Activated CD8-positive, alpha-beta memory T cell treated with anti-CD3 and anti-CD28 coated beads for 1 hour (primary cell): ENCODE data around the gene ZDHHC5.
A peak's percentile ranks its signal among the peaks of the same experiment; 100 is the strongest.

ENCODE experiments used
- DNase-seq, 2 donors: peaks; one replicate each; pipeline ENCODE4 v3.0.0-alpha.2; 2020; ENCODE audit warnings: low read depth in 1 of 2; ENCODE audit errors: extremely low read depth in 1 of 2

ZDHHC5 gene, protein sequence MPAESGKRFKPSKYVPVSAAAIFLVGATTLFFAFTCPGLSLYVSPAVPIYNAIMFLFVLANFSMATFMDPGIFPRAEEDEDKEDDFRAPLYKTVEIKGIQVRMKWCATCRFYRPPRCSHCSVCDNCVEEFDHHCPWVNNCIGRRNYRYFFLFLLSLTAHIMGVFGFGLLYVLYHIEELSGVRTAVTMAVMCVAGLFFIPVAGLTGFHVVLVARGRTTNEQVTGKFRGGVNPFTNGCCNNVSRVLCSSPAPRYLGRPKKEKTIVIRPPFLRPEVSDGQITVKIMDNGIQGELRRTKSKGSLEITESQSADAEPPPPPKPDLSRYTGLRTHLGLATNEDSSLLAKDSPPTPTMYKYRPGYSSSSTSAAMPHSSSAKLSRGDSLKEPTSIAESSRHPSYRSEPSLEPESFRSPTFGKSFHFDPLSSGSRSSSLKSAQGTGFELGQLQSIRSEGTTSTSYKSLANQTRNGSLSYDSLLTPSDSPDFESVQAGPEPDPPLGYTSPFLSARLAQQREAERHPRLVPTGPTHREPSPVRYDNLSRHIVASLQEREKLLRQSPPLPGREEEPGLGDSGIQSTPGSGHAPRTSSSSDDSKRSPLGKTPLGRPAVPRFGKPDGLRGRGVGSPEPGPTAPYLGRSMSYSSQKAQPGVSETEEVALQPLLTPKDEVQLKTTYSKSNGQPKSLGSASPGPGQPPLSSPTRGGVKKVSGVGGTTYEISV

GRCh38 chr11:57667736-57668433, at the start of gene ZDHHC5:
TSS of gene ZDHHC5 (plus strand) at chr11:57668114. CDS start at chr11:57673091, 4,977 bp downstream.
- peak; percentile 98 to 99 for DNase-seq

GRCh38 chr11:57618438-57618837, 49.5 kb upstream of the ZDHHC5 start:
- no peak for DNase-seq

GRCh38 chr11:57619331-57619730, 48.6 kb upstream of the ZDHHC5 start:
- DNase-seq: no peak

DNA sequence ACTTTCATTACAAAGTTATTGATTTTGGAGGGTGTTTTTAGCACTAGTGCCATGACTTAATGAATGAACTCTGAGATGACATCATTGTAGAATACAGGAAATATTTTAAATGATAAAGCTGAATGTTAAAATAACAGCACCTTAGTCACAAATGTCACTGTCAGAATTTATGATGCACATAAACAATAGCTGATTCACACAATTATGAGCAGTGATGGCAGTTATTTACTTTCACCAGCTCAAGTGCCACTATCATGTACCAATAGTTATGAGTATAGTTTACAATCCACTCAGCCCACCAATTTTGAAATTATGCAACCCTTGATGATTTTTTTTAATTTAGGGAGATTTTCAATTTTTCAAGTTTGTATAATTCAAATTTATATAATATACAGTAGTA, 47.4 kb upstream of the ZDHHC5 start:
- no peak for DNase-seq

GRCh38 chr11:57622263-57622662, 45.7 kb upstream of the ZDHHC5 start:
- DNase-seq: no peak

GRCh38 chr11:57624864-57625263, 43.0 kb upstream of the ZDHHC5 start:
- no peak for DNase-seq

DNA sequence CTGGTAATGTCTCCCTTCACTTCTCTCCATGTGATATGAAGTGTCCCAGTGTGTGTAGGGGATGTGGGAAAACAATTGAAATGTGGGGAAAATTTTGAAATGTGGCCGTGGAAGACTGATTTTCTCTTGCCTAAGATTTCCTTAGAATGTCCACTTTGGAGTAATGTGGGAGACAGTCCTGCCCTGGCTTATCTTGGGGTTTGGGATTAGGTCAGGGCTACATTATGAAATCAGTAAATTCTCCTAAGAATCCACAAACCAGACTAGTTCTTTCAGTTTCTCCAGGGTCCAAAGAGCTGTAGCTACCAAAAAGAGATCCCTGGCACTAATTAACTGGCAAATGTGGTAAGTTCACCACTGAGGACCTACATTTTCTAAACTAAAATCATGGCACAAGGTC, 41.0 kb upstream of the ZDHHC5 start:
- no peak for DNase-seq

DNA sequence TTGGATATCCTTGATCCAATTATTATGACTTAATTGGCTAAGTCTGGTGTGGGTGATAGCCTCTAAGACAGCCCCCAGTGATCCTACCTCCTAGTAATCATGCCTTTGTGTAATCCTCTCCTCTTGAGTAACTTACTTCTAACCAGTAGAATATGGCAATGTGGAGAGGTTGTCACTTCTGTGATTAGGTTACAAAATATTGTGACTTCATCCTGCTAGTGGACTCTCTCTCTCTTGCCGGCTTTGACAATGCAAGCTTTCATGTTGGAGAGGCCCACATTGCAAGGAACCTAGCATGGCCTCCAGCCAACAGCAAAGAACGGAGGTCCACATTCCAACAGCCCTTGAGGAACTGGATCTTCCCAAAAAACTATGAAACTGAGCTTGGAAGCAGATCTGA, 37.7 kb upstream of the ZDHHC5 start:
- no peak for DNase-seq

GRCh38 chr11:57632116-57632515, 35.8 kb upstream of the ZDHHC5 start:
- no peak for DNase-seq

- no peak for DNase-seq
These were observed 34.4 kb upstream of the ZDHHC5 start for GRCh38 chr11:57633394-57634070.

GRCh38 chr11:57634311-57634710, 33.6 kb upstream of the ZDHHC5 start:
- no peak for DNase-seq

DNA sequence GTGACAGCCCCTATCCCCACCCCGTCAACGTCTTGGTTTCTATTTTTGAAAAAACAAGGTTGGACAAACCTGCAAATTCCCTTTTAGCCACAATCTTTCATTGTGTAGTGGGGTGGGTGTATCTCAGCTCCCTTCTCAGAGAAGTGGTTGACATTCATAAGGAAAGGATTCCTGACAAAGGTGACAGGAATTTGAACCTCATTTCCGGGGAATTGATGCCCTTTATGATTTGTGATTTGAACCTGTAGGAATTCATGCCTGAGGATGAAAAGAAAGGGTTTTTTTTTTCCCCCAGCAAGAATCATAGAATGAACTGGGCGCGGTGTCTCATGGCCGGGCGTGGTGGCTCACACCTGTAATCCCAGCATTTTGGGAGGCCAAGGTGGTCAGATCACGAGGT, 32.7 kb upstream of the ZDHHC5 start:
- no peak for DNase-seq

DNA sequence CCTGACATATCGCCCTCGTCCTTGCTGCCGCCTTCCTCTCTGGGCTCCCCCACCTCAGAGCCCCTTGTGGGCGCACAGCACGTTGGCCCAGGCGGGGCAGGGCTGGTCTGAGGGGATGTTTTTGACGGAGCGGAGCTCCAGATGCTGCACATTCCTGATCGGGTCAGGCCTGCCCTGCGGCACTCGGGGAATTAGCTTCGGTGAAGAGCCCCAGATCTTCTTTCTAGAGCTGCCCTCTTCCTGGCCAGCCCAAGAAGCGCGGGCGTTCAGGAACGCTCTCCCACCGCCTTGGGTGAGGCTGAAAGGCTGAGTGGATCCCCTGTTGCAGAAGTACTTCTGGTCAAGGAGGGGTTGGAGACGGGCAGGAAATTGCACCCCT, 30.3 kb upstream of the ZDHHC5 start:
- DNase-seq: no peak

DNA sequence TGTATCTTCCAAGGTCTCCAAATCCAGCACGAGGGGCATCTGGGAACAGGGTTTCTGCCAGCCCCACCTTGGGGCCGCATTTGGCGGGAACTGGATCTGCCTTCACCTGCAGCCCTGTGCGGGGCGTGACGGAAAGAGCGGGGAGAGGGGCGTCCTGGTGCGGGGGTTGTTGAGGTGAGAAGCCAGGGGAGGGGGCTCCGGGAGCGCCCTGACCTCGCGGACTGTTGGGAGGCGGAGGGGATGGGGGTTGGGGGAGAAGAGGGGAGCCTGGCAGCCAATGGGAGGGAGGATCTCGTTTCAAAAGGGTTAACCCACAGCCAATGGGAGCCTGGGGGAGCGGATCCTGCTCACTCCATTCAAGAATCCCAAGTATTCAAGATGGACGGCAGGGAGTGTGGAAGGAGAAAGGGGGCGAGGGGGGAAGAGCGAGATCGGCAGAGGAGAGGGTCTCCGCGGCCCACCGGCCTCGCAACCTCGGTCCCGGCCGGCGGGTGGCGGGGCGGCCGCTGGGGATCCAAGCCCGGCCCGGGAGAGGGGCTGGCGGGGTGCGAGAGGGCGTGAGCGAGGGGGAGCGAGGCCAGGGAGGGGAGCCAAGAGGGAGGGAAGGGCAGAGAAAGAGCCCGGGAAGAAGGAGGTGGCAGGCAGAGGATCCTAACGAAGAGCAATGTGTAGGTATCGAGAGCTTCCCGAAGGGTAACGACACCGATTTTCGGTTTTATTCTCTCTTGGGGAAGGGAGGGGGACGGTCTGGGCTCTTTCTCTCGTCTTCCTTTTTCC, 29.7 kb upstream of the ZDHHC5 start:
- DNase-seq: no peak

DNA sequence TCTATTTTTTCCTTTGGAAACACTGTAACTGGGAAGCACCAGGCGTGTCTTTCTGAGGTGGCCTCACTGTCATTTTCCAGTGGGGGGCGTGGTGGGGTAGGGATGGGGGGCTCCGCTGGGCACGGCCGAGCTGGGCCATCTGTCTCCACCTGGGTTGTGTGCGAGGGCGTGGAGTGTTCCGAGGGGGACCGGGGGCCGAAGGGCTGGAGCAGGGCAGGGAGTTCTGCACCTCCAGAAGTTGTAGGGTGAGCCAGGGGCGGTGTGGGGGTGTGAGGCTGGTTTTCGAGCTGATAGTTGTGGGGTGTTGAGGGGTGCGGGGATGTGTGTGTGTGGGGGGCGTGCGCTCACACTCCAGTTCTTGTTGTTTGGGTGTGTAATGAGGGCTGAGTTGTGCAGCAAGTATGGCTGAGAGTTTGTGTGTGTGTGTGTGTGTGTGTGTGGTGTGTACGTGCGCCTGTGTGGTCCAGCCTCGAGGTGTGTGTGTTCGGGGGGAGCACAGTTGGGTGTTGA, 29.0 kb upstream of the ZDHHC5 start:
- DNase-seq: no peak

- DNase-seq: no peak
These were observed 28.4 kb upstream of the ZDHHC5 start for GRCh38 chr11:57639321-57640067.

GRCh38 chr11:57640068-57640800, 27.7 kb upstream of the ZDHHC5 start:
- no peak for DNase-seq

- DNase-seq: no peak
These were observed 26.7 kb upstream of the ZDHHC5 start for GRCh38 chr11:57641011-57641807.
